ENCODE data around the gene MAGEB4. TPM values are rescaled to one million over a fixed set of nuclear protein-coding genes. Genes with fewer than 3 reads are reported as not detected.

Gene MAGEB4
- total RNA-seq, 1 experiment from 2014 or later = not detected

GRCh38 chrX:30283456-30284200 is 41.8 kb downstream of the MAGEB4 start:
- DNase-seq (ENCODE audit: low read depth) = peak; percentile 53

Other genes starting within 250 kb of the MAGEB4 start
- 32.6 and 42.1 TPM in 2 replicates for gene MAGEB2, start 26.4 kb upstream of the MAGEB4 start, total RNA-seq (2014; rRNA removed; shearing (Covaris generic))
- 2.0 and 3.7 TPM in 2 replicates for gene MAGEB3, start 11.3 kb upstream of the MAGEB4 start, total RNA-seq (2014; rRNA removed; shearing (Covaris generic))
- gene MAGEB1, start 5.1 kb downstream of the MAGEB4 start, total RNA-seq (2014; rRNA removed; shearing (Covaris generic)) = 30.3 and 39.3 TPM in 2 replicates
- gene NR0B1, start 67.4 kb downstream of the MAGEB4 start, total RNA-seq (2014; rRNA removed; shearing (Covaris generic)) = not detected in 2 replicates